GM18505 (cell line): ENCODE measurements around the gene RRP36.
A peak's percentile ranks its signal among the peaks of the same experiment; 100 is the strongest.

Experiments used
- ATAC-seq: cut with Tn5 transposase; IDR thresholded peaks from one replicate; pipeline ENCODE4 v1.9.1; 2021; ENCODE audit not compliant: unreplicated experiment
- POLR2A ChIP-seq: IDR thresholded peaks from 4 replicates; pipeline ENCODE4 v1.6.1; 2011; ENCODE audit warnings: borderline replicate concordance; ENCODE audit not compliant: insufficient read depth, insufficient read length; ENCODE audit errors: extremely low read depth

The RRP36 gene, protein sequence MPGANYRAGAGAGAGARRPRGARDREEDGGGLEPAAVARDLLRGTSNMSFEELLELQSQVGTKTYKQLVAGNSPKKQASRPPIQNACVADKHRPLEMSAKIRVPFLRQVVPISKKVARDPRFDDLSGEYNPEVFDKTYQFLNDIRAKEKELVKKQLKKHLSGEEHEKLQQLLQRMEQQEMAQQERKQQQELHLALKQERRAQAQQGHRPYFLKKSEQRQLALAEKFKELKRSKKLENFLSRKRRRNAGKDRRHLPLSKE

DNA sequence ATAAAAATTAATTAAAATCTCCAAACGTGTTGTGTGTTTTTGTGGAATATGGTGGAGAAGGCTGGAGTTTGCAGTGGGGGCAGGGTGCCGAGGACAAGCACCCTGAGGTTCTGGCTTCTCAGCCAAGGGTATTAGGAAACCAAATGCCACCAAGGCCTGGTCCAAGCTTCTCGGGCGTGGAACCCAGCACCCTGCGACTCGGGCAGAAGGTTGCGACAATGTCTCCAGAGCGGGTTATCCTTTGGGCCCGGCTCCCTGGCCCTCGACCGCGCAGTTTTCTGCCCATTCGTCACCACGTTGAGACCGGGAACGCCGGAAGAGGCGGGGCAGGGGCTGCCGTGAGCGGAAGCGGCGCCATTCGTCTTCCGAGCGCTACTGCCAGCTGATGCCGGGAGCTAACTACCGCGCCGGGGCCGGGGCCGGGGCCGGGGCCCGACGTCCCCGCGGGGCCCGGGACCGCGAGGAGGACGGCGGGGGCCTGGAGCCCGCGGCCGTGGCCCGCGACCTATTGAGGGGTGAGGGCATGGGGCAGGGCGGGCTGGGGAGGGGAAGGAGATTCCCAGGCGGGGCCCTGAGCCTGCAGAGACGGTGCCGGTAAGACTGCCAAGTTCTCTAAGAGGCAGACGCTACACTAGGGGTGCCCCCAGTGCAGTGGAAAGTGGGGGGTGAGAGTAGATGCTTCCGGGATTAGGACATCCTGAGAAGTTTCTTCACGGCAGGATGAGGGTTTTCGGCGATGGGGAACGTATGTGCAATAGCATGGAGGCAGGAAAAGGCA, at the start of gene RRP36:
Gene RRP36 (plus strand): TSS at position 354 of the 778 bp plus-strand sequence. CDS start 32 bp downstream, at position 386.
- peak; percentile 72 for TF ChIP-seq POLR2A
- peak; percentile 59 for ATAC-seq

DNA sequence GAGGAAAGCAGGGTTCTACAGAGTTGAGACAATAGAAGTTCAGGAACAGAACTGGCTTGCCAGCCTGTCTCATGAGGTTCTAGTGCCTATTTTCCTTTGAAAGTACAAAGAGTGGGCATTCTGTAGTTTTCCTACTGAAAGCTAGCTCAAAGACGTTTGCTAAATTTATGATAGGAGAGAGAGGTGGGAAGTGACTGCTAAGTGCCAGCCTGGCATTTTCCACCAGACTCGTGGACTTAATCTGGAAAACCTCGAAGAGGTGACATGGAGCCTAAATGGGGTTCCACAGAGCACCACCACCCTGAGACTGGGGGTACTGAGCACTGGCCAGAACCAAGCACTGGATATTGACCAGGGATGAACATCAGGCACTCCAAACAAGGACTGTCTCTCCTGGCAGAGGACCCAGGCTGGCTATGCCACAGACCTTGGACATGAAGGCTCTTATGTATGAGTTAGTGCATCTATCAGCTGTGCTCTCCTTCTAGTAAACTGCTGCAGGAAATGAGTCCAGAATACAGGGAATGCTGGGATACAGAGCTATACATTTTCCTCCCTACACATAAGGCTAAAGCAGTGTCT, 49.6 kb upstream of the RRP36 start:
- no peak for ATAC-seq
- no peak for TF ChIP-seq POLR2A

DNA sequence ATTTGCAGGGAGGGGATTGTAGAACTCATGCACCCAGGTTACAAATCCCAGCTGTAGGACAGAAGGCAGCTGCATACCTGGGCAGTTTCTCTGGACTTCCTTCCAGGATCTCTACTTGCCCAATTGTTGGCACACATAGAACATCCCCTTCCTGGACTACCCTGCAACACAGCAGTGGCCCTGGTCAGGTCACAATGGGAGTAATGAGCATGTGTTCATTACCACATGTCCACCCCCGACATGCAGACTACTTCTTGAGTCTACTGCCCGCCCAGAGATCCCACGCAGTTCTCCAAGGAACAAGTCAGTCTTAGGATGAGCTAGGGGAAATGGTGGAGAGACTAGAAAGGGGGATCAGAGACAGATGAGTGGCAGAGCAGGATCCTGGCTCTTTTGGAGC, 47.5 kb upstream of the RRP36 start:
- ATAC-seq = no peak
- TF ChIP-seq POLR2A = no peak

DNA sequence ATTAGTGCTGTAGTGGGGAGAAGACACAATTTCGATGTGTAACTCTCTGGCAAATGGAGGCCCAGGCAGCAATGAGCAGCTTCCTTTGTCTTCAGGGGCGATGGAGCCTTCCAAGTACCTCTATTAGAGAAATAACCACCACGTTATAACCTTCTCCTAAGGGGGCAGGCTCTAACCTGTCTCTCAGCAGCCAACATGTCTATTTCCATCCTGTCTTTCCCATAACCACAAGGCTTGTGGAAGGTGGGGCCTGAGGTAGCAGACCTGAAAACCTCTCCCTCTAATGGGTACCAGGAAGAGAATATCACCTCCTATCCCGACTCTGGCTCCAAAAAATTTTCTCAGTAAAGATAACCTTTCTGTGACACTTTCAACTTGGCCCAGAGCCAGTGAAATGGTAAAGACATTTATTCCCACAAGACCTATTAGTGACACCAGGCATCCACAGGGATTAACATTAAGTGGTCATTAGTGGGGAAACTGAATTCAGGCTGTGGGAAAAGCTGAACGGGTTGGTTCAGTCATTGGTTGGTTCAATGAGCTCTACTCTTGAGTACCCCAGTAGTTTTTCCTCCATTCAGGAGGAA, 46.4 kb upstream of the RRP36 start:
- no peak for TF ChIP-seq POLR2A
- ATAC-seq = no peak

DNA sequence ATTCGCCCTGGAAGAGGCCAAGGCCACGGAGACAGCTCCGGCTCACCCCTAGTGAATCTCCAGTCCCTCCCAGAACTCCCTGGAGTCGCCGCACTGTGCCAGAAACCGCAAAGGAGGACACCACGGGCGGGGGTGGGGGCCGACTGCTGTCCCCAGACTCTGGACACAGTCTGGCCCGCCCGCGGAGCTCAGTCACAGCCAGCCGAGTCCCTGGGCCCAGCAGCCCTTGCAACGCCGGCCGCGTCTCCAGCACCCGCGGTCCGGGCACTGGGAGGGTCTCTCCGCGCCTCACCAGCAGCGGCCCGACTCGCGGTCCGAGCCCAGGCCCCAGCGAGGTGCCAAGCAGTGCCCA, 43.0 kb upstream of the RRP36 start:
- no peak for ATAC-seq
- TF ChIP-seq POLR2A = no peak

DNA sequence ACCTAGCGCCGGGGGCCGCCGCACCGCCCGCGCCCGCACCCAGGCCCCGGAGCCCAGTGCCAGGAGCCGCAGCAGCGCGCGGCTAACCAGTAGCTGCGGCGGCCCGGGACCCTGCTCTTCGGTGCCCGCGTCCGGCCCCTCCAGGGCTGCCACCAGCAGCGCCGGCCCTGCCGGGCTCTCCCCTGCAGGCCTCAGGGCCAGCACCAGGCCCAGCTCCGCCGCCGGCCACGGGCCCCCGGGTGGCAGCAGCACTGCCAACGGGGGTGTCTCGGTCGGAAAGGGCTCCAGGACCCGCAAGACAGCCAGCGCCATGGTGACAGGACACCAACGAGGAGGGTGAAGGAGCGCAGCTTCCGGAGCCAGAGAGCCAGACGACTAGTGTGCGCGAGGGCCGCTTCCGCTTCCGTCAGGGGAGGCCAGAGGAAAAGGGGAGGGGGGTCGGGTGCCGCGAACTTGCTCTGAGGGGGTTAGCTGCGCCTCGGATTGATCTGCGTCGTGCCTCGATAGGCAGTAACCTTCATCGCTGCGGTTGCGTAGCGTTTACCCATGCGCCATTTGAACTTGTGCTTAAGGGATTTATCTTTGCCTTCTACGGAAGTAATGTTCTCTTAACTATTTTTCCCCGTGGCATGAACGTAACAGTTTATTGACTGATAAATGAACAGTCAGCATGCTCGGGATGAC, 42.4 kb upstream of the RRP36 start, which contains the start of gene PEX6:
Gene PEX6 (minus strand): TSS at position 343 of the 684 bp plus-strand sequence. CDS start 31 bp downstream, at position 312.
- TF ChIP-seq POLR2A = peak; percentile 94
- peak; percentile 88 for ATAC-seq

DNA sequence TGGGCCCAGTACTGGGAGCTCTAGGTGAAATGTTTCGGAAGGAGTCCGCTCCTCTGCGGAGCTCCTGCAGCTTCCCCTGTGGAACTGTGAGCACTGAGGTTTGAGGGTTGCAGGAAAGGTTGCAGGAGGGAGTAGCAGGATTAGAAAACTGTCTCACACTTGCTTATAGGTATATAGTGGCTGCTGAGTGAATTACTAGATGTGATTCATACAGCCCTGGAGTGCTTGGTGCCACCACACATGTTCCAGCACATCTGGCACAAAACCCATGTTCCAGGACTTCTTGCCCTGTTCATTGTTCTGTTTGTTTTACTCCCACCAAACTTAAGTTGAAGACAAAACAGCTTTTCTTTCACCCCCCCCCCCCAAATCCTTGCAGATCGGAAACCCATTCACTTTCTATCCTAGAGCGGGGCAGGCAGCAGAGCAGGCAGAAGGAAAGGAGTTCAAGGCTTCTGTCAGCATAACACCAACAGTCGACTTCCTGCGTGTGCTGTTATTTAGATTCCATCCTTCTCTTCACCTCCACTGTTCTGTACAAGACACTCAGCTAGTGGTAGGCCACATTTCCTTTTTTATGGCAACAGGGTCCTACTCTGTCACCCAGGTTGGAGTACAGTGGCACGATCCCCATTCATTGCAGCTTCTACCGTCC, 41.8 kb upstream of the RRP36 start:
- TF ChIP-seq POLR2A = no peak
- ATAC-seq = peak; percentile 12

DNA sequence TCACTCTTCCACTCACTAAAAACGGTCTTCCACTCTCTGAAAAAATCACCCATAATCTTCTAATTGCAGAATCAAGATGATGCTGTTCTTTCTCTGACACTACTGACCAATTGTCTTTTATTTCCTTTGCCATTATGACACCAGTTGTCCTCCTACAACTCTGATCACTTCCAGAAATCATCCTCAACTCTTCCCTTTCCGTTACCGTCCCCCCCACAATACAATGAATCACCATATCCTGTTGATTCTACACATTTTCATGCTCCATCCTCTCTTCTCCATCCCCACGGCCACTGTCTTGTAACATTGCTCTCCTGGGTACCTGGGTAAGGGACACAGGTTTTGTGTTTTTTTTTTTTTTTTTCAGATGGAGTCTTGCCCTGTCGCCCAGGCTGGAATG, 39.6 kb upstream of the RRP36 start:
- ATAC-seq = no peak
- no peak for TF ChIP-seq POLR2A

DNA sequence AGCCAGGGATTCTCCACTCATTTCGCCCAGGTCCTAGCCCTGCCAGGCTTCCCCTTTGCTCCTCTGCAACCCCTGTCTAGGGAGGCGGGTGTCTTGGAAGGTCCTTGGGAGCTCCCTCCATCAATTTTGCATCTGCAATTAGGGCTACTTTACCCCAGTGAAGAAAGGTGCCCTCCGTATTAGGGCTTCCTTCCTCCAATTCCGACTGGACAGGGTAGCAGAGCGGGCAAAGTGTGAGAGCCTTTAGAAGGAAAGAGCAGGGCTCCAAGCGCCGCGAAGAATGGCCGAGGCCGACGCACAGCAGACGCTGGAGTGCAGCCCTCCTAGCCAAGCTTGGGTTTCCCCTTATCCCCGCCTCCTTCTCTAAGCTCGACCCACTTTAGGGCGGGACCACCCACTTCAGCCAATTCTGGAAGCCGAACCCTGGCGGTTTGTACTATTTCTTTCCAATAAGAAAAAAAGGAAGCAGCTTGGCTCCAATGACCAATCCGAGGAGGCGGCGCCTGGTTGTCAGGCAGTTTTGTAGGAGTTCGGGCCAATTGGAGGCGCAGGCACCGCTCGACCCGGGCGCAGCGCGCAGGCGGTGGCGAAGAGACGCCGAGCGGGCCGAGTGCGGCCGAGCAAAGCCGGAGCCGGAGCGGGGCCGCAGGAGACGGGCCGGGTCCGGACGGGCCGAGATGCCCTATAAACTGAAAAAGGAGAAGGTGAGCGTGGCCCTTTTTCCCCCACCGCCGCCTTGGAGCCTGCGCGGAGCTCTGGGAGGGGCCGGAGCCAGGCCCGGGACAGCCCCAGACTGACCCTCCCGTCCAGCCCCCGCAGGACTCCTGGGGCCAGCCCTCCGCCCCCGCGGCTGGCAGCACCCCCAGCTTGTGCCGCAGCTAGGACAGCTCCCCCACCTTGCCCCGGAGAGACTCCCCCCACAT, 37.2 kb upstream of the RRP36 start, which contains the start of gene PPP2R5D:
Gene PPP2R5D (plus strand): TSS at position 570 of the 923 bp plus-strand sequence. CDS start 108 bp downstream, at position 678.
- peak; percentile 89 for ATAC-seq
- peak; percentile 96 for TF ChIP-seq POLR2A

DNA sequence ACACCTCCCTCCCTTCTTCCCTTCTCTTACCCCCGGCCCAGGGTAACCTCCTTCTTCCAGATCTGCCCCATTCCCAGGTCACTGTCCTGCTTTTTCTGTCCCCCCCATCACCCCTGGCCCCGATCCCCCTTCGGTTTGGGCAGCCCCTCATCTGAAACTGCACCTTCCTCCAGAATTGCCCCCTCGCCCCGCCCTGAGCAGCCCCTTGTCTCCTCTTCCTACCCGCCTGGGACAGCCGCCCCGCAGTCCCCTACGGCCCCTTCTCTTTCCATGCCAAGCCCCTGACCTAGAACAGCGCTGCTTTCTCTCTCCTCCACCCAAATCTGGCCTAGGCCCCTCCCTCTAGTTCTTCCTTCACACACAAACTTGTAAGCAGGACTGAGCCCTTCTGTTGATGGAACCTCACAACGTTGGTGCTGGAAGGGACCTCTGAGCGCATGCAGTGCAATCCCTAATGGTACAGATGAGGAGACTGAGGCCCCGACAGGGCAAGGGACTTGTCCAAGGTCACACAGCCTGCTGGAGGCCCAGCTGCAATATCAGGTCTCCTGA, 36.4 kb upstream of the RRP36 start:
- TF ChIP-seq POLR2A = no peak
- no peak for ATAC-seq
